NK-92 (cell line): ENCODE results near the gene GIMD1.
"Not testable (repeated sequence)": the region's sequence is repeated elsewhere in the genome, so short reads cannot be mapped to it uniquely, and the experiment has no call there.

ENCODE experiments used
- DNase-seq: peaks from one replicate; lab custom pipeline; 2025; ENCODE audit not compliant: unreplicated experiment; lab: John Stamatoyannopoulos, UW

GIMD1 gene

GRCh38 chr4:106368678-106369077 is at the start of gene GIMD1:
Gene GIMD1, minus strand, starts transcription at chr4:106368778. Its CDS starts 1,343 bp downstream, at chr4:106367435.
- DNase-seq, result no peak

- no peak for DNase-seq
These were observed 45.8 kb upstream of the GIMD1 start for GRCh38 chr4:106414366-106414765.

GRCh38 chr4:106409901-106410889 is 41.6 kb upstream of the GIMD1 start:
- DNase-seq, result no peak

- not testable (repeated sequence) for DNase-seq
These were observed 39.4 kb upstream of the GIMD1 start for GRCh38 chr4:106408004-106408403.

- no peak for DNase-seq
These were observed 32.6 kb upstream of the GIMD1 start for GRCh38 chr4:106401157-106401556.

- not testable (repeated sequence) for DNase-seq
These were observed 30.3 kb upstream of the GIMD1 start for GRCh38 chr4:106398898-106399297.

- DNase-seq, result no peak
These were observed 27.0 kb upstream of the GIMD1 start for GRCh38 chr4:106395582-106395981.

- DNase-seq, result no peak
These were observed 17.3 kb upstream of the GIMD1 start for GRCh38 chr4:106385853-106386393.

GRCh38 chr4:106384878-106385277 is 16.3 kb upstream of the GIMD1 start:
- DNase-seq, result no peak

- no peak for DNase-seq
These were observed 11.6 kb upstream of the GIMD1 start for GRCh38 chr4:106380179-106380578.

- DNase-seq, result no peak
These were observed 4.4 kb upstream of the GIMD1 start for GRCh38 chr4:106373026-106373425.

- no peak for DNase-seq
These were observed 2.6 kb upstream of the GIMD1 start for GRCh38 chr4:106371161-106371560.

- DNase-seq, result no peak
These were observed 1.6 kb upstream of the GIMD1 start for GRCh38 chr4:106370214-106370613.

GRCh38 chr4:106369456-106370060 is 980 bp upstream of the GIMD1 start:
- DNase-seq, result no peak

GRCh38 chr4:106367072-106367471 is 1.5 kb downstream of the GIMD1 start:
- DNase-seq, result no peak

- DNase-seq, result no peak
These were observed 2.6 kb downstream of the GIMD1 start for GRCh38 chr4:106366026-106366425.

GRCh38 chr4:106365613-106366012 is 3.0 kb downstream of the GIMD1 start:
- DNase-seq, result no peak

- no peak for DNase-seq
These were observed 4.3 kb downstream of the GIMD1 start for GRCh38 chr4:106364282-106364681.

GRCh38 chr4:106362086-106362825 is 6.3 kb downstream of the GIMD1 start:
- no peak for DNase-seq

GRCh38 chr4:106358899-106359298 is 9.7 kb downstream of the GIMD1 start:
- DNase-seq, result no peak

- no peak for DNase-seq
These were observed 13.4 kb downstream of the GIMD1 start for GRCh38 chr4:106355193-106355592.
